ENCODE data around the gene CD46. TPM values are rescaled to one million over a fixed set of nuclear protein-coding genes. Genes with fewer than 3 reads are reported as not detected.
A peak's percentile ranks its signal among the peaks of the same experiment; 100 is the strongest.

The CD46 gene
- total and polyA plus RNA-seq, 2 donors (not counting 1 experiment from before 2014, with no cell fraction given) = 38.6 to 173 TPM

DNA sequence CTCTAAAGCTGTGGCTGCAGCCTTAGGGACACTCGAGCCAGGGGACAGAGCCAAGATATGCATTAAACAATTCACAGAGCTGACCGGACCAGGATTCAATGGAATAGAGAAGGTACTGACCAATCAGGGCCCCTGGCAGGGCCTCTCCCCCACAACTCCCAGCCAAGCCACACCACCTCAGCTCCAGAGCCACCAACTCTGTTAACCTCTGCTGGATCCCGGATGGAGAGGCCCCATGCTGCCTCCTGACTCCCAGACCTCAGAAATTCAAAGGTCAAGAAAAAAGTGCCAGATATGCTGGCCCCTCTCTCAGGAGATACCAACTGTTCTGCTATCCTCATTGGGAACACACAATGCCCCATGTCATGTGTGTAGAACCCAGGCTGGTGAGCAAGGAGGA is 62.1 kb downstream of the CD46 start:
- Histone ChIP-seq H3K27ac (ENCODE audit: low read length in 2 of 2) (peak overlapping the region in 1 of 2 donors; percentile 24), H4K20me1 (ENCODE audit: control insufficient read depth, insufficient read depth, low read length, poor library complexity, severe bottlenecking) (peaks cover 84% of the 10 kb centered on the region), H2AFZ (ENCODE audit: insufficient read depth, low read depth, low read length, poor library complexity, severe bottlenecking) (no peak overlapping the region), H3K27me3 (replicated peaks in 1 of 4; ENCODE audit: control extremely low read depth in 1 of 4, control insufficient read depth in 3 of 4, insufficient read depth in 4 of 4, low read length in 3 of 4) (no peaks in the 10 kb centered on the region), H3K79me2 (ENCODE audit: control insufficient read depth, insufficient read depth, low read length) (peaks cover 91% of the 10 kb centered on the region), H3K4me2 (replicated peaks; ENCODE audit: low read depth, low read length, poor library complexity, severe bottlenecking) (no peak overlapping the region), H3K4me3 (ENCODE audit: control extremely low read depth in 1 of 5, extremely low read depth in 1 of 5, insufficient read depth in 1 of 5, low read depth in 2 of 5, low read length in 4 of 5) (no peak overlapping the region), H3K36me3 (replicated peaks in 1 of 2; ENCODE audit: control extremely low read depth in 1 of 2, control insufficient read depth in 1 of 2, extremely low read depth in 1 of 2, insufficient read depth in 2 of 2, low read length in 1 of 2) (peaks cover 1 to 96% of the 10 kb centered on the region in 2 experiments), H3K9me3 (ENCODE audit: control extremely low read depth in 1 of 3, control insufficient read depth in 2 of 3, insufficient read depth in 1 of 3, low read length in 2 of 3) (no peaks in the 10 kb centered on the region), H3K9ac (ENCODE audit: low read length) (no peak overlapping the region), H3K4me1 (ENCODE audit: control insufficient read depth in 2 of 2, insufficient read depth in 2 of 2, low read length in 2 of 2) (peaks cover 16 to 33% of the 10 kb centered on the region in 2 donors)
- TF ChIP-seq EZH2 (IDR thresholded peaks at IDR 0.05; ENCODE audit: borderline replicate concordance, insufficient read depth, low read depth, low read length, poor library complexity, severe bottlenecking) = no peak
- TF ChIP-seq, protein P1, sequence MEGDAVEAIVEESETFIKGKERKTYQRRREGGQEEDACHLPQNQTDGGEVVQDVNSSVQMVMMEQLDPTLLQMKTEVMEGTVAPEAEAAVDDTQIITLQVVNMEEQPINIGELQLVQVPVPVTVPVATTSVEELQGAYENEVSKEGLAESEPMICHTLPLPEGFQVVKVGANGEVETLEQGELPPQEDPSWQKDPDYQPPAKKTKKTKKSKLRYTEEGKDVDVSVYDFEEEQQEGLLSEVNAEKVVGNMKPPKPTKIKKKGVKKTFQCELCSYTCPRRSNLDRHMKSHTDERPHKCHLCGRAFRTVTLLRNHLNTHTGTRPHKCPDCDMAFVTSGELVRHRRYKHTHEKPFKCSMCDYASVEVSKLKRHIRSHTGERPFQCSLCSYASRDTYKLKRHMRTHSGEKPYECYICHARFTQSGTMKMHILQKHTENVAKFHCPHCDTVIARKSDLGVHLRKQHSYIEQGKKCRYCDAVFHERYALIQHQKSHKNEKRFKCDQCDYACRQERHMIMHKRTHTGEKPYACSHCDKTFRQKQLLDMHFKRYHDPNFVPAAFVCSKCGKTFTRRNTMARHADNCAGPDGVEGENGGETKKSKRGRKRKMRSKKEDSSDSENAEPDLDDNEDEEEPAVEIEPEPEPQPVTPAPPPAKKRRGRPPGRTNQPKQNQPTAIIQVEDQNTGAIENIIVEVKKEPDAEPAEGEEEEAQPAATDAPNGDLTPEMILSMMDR (IDR thresholded peaks at IDR 0.05) = no peak
- Mint-ChIP-seq H3K27me3 (no peaks in the 10 kb centered on the region), H3K27ac (peak overlapping the region; percentile 46), H3K9me3 (ENCODE audit: insufficient read depth) (no peaks in the 10 kb centered on the region), H3K4me3 (no peak overlapping the region), H3K4me1 (peaks cover 86% of the 10 kb centered on the region)
- no peak for ATAC-seq (ENCODE audit: low read depth)
- no peak for DNase-seq
- intact Hi-C loops (cut with micrococcal nuclease) = no loop called here
- 95% methylated on average over 3 of the region's 3 CpGs for WGBS (ENCODE audit: insufficient coverage)
- POLR2A ChIA-PET = interaction anchor here (1.0 kb wide), 1 partner anchor 10 kb away, joined by 3 read pairs; no protein-coding TSS in a partner anchor
- CTCF ChIA-PET = interaction anchor here (1.7 to 4.6 kb wide), 2 partner anchors 57 to 70 kb away, joined by 4 to 68 read pairs; no protein-coding TSS in a partner anchor

DNA sequence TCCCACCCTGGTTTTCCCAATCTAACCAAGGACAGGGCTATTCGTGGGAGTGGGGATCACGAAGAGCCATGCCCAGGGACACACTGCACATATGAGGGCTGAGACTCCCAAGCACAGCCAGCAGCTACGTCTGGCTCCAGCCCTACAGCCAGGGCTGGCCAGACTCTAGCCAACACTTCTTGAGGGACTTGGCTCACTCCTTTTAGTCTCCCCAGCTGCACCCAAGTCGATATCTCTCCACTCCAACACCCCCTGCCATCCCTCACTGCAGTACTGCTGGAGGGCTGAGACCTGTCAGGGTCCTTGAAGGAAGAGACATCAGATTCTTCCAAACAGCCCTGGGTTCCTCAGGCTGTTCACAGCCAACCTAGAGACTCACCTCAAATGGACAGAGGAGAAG is 62.6 kb downstream of the CD46 start:
- H3K27ac ChIP-seq (ENCODE audit: low read length in 2 of 2) = peak overlapping the region in 1 of 2 donors; percentile 24
- POLR2A ChIA-PET = interaction anchor here (1.0 kb wide), 1 partner anchor 9 kb away, joined by 3 read pairs; no protein-coding TSS in a partner anchor
- Mint-ChIP-seq H3K4me3 (no peak overlapping the region), H3K27ac (peak overlapping the region; percentile 18), H3K9me3 (ENCODE audit: insufficient read depth) (no peaks in the 10 kb centered on the region), H3K27me3 (no peaks in the 10 kb centered on the region), H3K4me1 (peaks cover 86% of the 10 kb centered on the region)
- no peak overlapping the region for H3K4me3 ChIP-seq (ENCODE audit: control extremely low read depth in 1 of 5, extremely low read depth in 1 of 5, insufficient read depth in 1 of 5, low read depth in 2 of 5, low read length in 4 of 5)
- no peaks in the 10 kb centered on the region for H3K9me3 ChIP-seq (ENCODE audit: control extremely low read depth in 1 of 3, control insufficient read depth in 2 of 3, insufficient read depth in 1 of 3, low read length in 2 of 3)
- H3K4me1 ChIP-seq (ENCODE audit: control insufficient read depth in 2 of 2, insufficient read depth in 2 of 2, low read length in 2 of 2) = peaks cover 16 to 35% of the 10 kb centered on the region in 2 donors
- H3K27me3 ChIP-seq (replicated peaks in 1 of 4; ENCODE audit: control extremely low read depth in 1 of 4, control insufficient read depth in 3 of 4, insufficient read depth in 4 of 4, low read length in 3 of 4) = no peaks in the 10 kb centered on the region
- H3K36me3 ChIP-seq (replicated peaks in 1 of 2; ENCODE audit: control extremely low read depth in 1 of 2, control insufficient read depth in 1 of 2, extremely low read depth in 1 of 2, insufficient read depth in 2 of 2, low read length in 1 of 2) = peaks cover 1 to 96% of the 10 kb centered on the region in 2 experiments
- H4K20me1 ChIP-seq (ENCODE audit: control insufficient read depth, insufficient read depth, low read length, poor library complexity, severe bottlenecking) = peaks cover 89% of the 10 kb centered on the region
- H3K79me2 ChIP-seq (ENCODE audit: control insufficient read depth, insufficient read depth, low read length) = peaks cover 92% of the 10 kb centered on the region
- DNase-seq (no peak), ATAC-seq (ENCODE audit: low read depth) (no peak)
- no peak overlapping the region for H3K9ac ChIP-seq (ENCODE audit: low read length)
- no peak overlapping the region for H2AFZ ChIP-seq (ENCODE audit: insufficient read depth, low read depth, low read length, poor library complexity, severe bottlenecking)
- intact Hi-C loops (cut with micrococcal nuclease) = no loop called here
- CTCF ChIA-PET = interaction anchor here (1.7 to 4.6 kb wide), 2 partner anchors 56 to 70 kb away, joined by 4 to 68 read pairs; no protein-coding TSS in a partner anchor
- TF ChIP-seq, protein P1 (IDR thresholded peaks at IDR 0.05) = no peak
- TF ChIP-seq EZH2 (IDR thresholded peaks at IDR 0.05; ENCODE audit: borderline replicate concordance, insufficient read depth, low read depth, low read length, poor library complexity, severe bottlenecking) = no peak
- WGBS (ENCODE audit: insufficient coverage) = 91% methylated on average over 4 of the region's 4 CpGs
- no peak overlapping the region for H3K4me2 ChIP-seq (replicated peaks; ENCODE audit: low read depth, low read length, poor library complexity, severe bottlenecking)
